Hematopoietic multipotent progenitor cell (in vitro differentiated cells): ENCODE data around the gene SH3BP2. TPM values are rescaled to one million over a fixed set of nuclear protein-coding genes. Genes with fewer than 3 reads are reported as not detected.

ENCODE experiments used
- DNase-seq, 3 donors: peaks; one replicate each; pipeline ENCODE4 v3.0.0-alpha.2; 2011 to 2015; ENCODE audit warnings: low read depth in 2 of 3, low spot score in 2 of 3
- total RNA-seq: library from RNA; depleted of rRNA; stranded (reverse); fragments of >200 nt; gene quantifications from one replicate; pipeline ENCODE4 v1.2.3, GENCODE V29; 2012

Gene SH3BP2
- total RNA-seq, 1 donor: 60.6 TPM

- DNase-seq: no peak
Observed at GRCh38 chr4:2868877-2869487, 76.1 kb downstream of the SH3BP2 start.

GRCh38 chr4:2869659-2870058 lies 76.8 kb downstream of the SH3BP2 start:
- no peak for DNase-seq

- no peak for DNase-seq
Observed at GRCh38 chr4:2870082-2870481, 77.2 kb downstream of the SH3BP2 start.

GRCh38 chr4:2871466-2871865 lies 78.6 kb downstream of the SH3BP2 start:
- DNase-seq: no peak

GRCh38 chr4:2871911-2872310 lies 79.0 kb downstream of the SH3BP2 start:
- DNase-seq: peak in 2 of 3 donors; percentile 22 to 31

- no peak for DNase-seq
Observed at GRCh38 chr4:2873329-2873728, 80.4 kb downstream of the SH3BP2 start.

- DNase-seq: no peak
Observed at GRCh38 chr4:2874861-2875260, 82.0 kb downstream of the SH3BP2 start.

GRCh38 chr4:2875556-2875955 lies 82.7 kb downstream of the SH3BP2 start:
- DNase-seq: no peak

- DNase-seq: no peak
Observed at GRCh38 chr4:2878346-2878745, 85.5 kb downstream of the SH3BP2 start.

- DNase-seq: no peak
Observed at GRCh38 chr4:2879026-2879425, 86.1 kb downstream of the SH3BP2 start.

- no peak for DNase-seq
Observed at GRCh38 chr4:2881431-2881830, 88.5 kb downstream of the SH3BP2 start.

- no peak for DNase-seq
Observed at GRCh38 chr4:2882341-2882740, 89.5 kb downstream of the SH3BP2 start.

- DNase-seq: no peak
Observed at GRCh38 chr4:2886161-2886560, 93.3 kb downstream of the SH3BP2 start.

- no peak for DNase-seq
Observed at GRCh38 chr4:2886622-2887021, 93.7 kb downstream of the SH3BP2 start.

- no peak for DNase-seq
Observed at GRCh38 chr4:2887343-2887742, 94.5 kb downstream of the SH3BP2 start.

- DNase-seq: no peak
Observed at GRCh38 chr4:2888886-2889285, 96.0 kb downstream of the SH3BP2 start.

Other genes with a start within 250 kb of the SH3BP2 start
- gene TNIP2, start 36.7 kb upstream of the SH3BP2 start, total RNA-seq: 30.2 TPM
- gene ADD1, start 50.8 kb downstream of the SH3BP2 start, total RNA-seq: 163 TPM
- gene NOP14, start 170.3 kb downstream of the SH3BP2 start, total RNA-seq: 11.3 TPM
- gene GRK4, start 170.5 kb downstream of the SH3BP2 start, total RNA-seq: 9.4 TPM